H7 (cell line): ENCODE data around the gene SYS1. TPM values are rescaled to one million over a fixed set of nuclear protein-coding genes. Genes with fewer than 3 reads are reported as not detected.
A peak's percentile ranks its signal among the peaks of the same experiment; 100 is the strongest.

Experiments
- DNase-seq: peaks from one replicate; pipeline ENCODE4 v3.0.0; 2012
- H3K27me3 ChIP-seq: 2 replicates; pipeline ENCODE4 v1.6.0; 2011; ENCODE audit warnings: mild to moderate bottlenecking, low read length; ENCODE audit not compliant: control insufficient read depth, insufficient read depth
- H3K36me3 ChIP-seq: replicated peaks from 2 replicates; pipeline ENCODE4 v1.5.1; 2011; ENCODE audit warnings: low read length; ENCODE audit not compliant: control insufficient read depth, insufficient read depth
- H3K4me3 ChIP-seq: 2 replicates; pipeline ENCODE4 v1.5.1; 2011; ENCODE audit warnings: low read depth, mild to moderate bottlenecking, control low read depth, low read length, moderate library complexity; ENCODE audit not compliant: insufficient read depth
- total RNA-seq: library from RNA; depleted of rRNA; stranded (reverse); fragments of >200 nt; shearing (Covaris generic); gene quantifications from 2 replicates; pipeline ENCODE4 v1.2.3, GENCODE V29; 2014; rRNA removed

SYS1 gene
- 11.8 and 22.8 TPM in 2 replicates for total RNA-seq

- peak; percentile 98 for DNase-seq
These were observed at the start of gene SYS1 for GRCh38 chr20:45362804-45363610. TSS of gene SYS1 (plus strand) at chr20:45363156. CDS start at chr20:45363532, 376 bp downstream.

DNA sequence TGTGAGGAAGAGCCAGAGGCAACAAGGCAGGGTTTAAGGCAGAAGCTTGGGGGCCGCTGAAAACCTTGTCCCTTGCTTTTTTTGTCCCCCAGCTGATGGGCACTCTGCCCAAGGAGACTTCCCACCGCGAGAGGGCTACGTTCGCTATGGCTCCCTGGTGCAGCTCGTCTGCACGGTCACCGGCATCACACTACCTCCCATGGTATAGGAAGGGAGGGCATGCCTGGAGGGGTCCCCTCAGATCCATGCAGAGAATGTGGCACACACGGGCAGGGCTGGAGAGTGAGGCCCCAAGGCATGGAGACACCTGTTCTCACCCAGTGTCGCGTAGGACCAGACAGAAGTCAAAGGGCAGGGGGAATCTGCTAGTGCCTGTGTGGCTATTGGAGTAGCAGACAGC, 49.0 kb upstream of the SYS1 start:
- Histone ChIP-seq H3K36me3 (no peaks in the 10 kb centered on the region), H3K27me3 (peaks cover 8% of the 10 kb centered on the region), H3K4me3 (no peak overlapping the region)
- DNase-seq = no peak

More at GRCh38 chr20:45362804-45363610, at the start of gene SYS1:
- H3K27me3 ChIP-seq = no peaks in the 10 kb centered on the region
- peak within 1 kb of the TSS; percentile 81 for H3K4me3 ChIP-seq
- H3K36me3 ChIP-seq = peaks cover 2% of the 10 kb centered on the region; the same call in 1 of the 2 replicates

GRCh38 chr20:45315672-45316071, 47.3 kb upstream of the SYS1 start:
- Histone ChIP-seq H3K4me3 (no peak overlapping the region), H3K27me3 (peaks cover 8% of the 10 kb centered on the region), H3K36me3 (no peaks in the 10 kb centered on the region)
- no peak for DNase-seq

- DNase-seq = no peak
- Histone ChIP-seq H3K27me3 (peaks cover 4% of the 10 kb centered on the region; the same call in 1 of the 2 replicates), H3K4me3 (no peak overlapping the region), H3K36me3 (no peaks in the 10 kb centered on the region)
These were observed 46.5 kb upstream of the SYS1 start for GRCh38 chr20:45316150-45317080.

DNA sequence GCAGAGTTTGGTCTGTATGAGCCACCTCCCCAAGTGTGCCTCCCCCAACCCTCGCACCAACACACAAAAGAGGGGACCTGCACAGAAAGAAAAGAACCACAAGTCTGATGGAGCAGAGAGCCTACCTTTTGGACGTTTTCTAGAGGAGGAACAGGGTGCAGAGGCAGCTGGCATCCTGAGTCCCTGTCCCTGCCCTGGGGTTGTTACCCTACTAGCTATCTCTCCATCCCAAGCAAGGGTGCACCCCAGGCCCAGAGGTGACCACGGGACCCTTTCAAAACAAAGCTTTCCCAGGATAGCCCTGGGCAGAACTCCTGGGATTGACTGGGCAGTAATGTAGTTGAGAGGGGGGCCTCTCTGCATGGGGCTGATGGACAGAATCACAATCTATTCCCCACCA, 45.1 kb upstream of the SYS1 start:
- Histone ChIP-seq H3K27me3 (no peaks in the 10 kb centered on the region), H3K36me3 (no peaks in the 10 kb centered on the region), H3K4me3 (no peak overlapping the region)
- DNase-seq = no peak

GRCh38 chr20:45318386-45318939, 44.5 kb upstream of the SYS1 start:
- Histone ChIP-seq H3K27me3 (no peaks in the 10 kb centered on the region), H3K4me3 (no peak overlapping the region), H3K36me3 (no peaks in the 10 kb centered on the region)
- DNase-seq = no peak

GRCh38 chr20:45318948-45319347, 44.0 kb upstream of the SYS1 start:
- Histone ChIP-seq H3K36me3 (no peaks in the 10 kb centered on the region), H3K27me3 (no peaks in the 10 kb centered on the region), H3K4me3 (no peak overlapping the region)
- DNase-seq = no peak

DNA sequence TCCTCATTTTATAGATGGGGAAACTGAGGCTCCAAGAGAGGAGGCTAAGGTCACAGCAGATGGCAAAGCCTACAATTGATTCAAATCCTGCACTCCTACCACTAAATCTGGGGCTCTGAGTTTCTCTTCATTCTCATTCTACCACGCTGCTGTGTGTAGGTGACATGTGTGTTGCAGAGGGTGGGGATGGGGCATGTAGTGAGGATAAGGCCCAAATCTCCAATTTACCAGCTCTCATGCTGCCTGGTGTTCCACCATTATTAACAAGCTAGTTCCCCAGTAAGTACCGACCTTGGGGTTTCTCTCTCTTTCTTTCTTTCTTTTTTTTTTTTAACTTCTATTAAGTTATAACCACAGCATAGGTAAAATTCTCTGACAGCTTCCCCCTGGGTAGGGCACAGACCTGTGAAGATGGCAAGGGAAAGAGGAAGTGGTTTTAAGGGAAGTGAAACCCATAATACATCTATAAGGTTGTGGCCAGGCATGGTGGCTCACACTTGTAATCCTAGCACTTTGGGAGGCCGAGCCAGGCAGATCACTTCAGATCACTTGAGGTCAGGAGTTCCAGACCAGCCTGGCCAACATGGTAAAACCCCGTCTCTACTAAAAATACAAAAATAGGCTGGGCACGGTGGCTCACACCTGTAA, 41.9 kb upstream of the SYS1 start:
- no peak overlapping the region for H3K4me3 ChIP-seq
- DNase-seq = no peak
- H3K36me3 ChIP-seq = no peaks in the 10 kb centered on the region
- H3K27me3 ChIP-seq = no peaks in the 10 kb centered on the region

GRCh38 chr20:45322952-45323383, 40.0 kb upstream of the SYS1 start:
- DNase-seq = peak; percentile 67
- no peaks in the 10 kb centered on the region; the same call in none of the 2 replicates for H3K36me3 ChIP-seq
- H3K4me3 ChIP-seq = no peak overlapping the region
- no peaks in the 10 kb centered on the region for H3K27me3 ChIP-seq

DNA sequence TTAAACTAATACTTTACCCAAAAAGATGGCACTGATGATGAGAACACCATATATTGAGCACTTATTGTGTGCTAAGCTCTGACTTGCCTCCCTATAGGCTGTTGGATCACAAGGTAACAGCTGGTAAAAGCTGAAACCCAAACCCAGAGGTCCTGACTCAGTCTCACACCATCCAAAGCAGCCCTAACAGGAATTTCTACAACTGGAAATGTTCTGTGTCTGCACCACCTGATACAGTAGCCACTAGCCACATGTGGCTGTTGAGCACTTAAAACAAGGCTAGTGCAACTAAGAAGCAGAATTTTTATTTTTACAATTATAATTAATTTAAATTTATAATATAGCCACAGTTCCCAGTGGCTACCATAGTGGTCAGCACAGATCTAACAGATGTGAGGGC, 39.2 kb upstream of the SYS1 start:
- no peak overlapping the region for H3K4me3 ChIP-seq
- H3K27me3 ChIP-seq = no peaks in the 10 kb centered on the region
- no peak for DNase-seq
- no peaks in the 10 kb centered on the region; the same call in none of the 2 replicates for H3K36me3 ChIP-seq

DNA sequence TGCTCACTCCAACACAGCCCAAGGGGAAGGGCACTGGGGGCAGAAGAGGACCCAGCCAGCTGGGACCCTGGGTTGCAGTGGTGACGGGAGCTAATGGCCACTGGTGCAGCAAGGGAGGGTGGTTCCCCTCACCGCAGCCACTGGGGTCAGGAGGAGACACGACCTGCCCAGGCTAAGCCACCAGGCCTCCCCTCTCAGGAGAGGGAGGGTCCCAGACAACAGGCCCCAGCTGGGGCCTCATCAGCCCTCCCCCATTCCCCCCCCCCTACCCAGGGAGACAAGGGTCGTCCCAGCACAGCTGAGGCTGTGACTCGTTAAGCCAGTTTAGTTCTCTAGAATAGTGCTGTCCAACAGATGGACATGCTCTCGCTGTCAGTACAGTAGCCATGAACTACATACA, 37.6 kb upstream of the SYS1 start:
- DNase-seq = peak; percentile 60
- Histone ChIP-seq H3K27me3 (no peaks in the 10 kb centered on the region), H3K36me3 (peaks cover 7% of the 10 kb centered on the region), H3K4me3 (no peak overlapping the region)

- no peaks in the 10 kb centered on the region for H3K27me3 ChIP-seq
- H3K36me3 ChIP-seq = peaks cover 10% of the 10 kb centered on the region
- no peak overlapping the region for H3K4me3 ChIP-seq
- DNase-seq = no peak
These were observed 34.5 kb upstream of the SYS1 start for GRCh38 chr20:45328451-45328850.

DNA sequence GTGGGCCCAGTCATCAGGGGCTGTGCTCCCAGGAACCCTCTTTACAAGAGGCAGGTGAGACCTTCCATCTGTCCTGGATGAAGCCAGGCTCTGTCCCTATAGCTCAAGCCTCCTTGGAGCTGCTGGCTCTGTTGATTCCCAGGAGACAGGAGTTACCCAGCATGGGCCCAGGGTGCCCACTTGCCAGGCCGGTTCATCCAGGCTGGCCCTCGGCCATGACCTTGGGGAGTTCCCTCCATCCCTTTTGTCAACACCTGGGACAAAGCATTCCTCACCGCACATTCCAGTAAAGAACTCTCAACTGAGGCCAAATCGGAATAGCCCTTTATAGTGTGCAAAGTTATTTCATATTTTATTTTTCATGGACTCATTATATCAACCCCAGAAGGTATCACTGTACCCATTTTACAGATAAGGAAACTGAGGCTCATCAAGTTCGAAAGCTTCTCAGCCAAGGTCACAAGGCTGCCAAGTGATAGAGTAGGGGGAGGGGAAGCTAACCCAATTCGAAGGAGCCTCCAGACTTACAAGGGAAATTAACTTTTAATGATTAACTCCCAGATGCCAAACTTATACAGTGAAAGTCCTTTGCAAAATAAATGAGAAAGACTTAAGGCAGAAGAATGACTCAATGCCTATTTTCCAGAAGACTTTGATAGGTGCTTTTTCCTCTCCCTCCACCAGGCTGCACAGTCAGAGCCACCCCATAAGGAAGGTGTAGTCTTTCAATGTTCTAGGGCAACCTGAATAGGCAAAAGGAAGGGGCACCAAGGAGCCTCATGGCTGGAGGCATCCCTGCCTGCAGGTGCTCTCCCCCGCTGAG, 33.2 kb upstream of the SYS1 start:
- no peak overlapping the region for H3K4me3 ChIP-seq
- peaks cover 10% of the 10 kb centered on the region for H3K36me3 ChIP-seq
- DNase-seq = no peak
- no peaks in the 10 kb centered on the region for H3K27me3 ChIP-seq
